ENCODE data around the gene OR5I1. TPM values are rescaled to one million over a fixed set of nuclear protein-coding genes. Genes with fewer than 3 reads are reported as not detected.

OR5I1 gene
- total and polyA plus RNA-seq, 2 of the 4 experiments (the other 2 are of a cell fraction), result not detected

DNA sequence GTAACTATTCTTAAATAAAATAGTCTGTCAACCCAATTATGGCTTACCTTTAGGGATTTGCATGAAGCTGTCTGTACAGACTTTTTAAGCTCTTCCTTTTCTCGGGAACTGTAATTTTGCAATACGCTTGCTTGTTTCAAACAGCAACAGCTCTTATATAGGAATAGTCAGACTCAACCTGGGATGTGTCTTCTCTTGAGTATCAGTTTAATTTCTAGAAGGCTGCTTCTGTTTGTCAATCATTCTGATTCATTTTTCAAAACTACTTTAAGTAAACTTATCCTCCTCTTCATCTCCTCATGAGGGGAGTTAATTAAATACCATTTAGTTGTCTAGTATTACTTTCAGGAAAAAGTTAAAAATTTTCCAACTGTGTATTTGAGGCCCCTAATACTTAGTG is 33.6 kb upstream of the OR5I1 start, which contains the start of gene OR10AG1:
Gene OR10AG1 (minus strand): TSS at position 101 of the 400 bp plus-strand sequence. CDS start 38 bp downstream, at position 63.
- no CpG with 5 or more reads among the region's 2 CpGs for WGBS, 2 experiments (ENCODE audit: extremely low coverage in 2 of 2, insufficient read length in 1 of 2)
- dilution Hi-C loops (cut with HindIII; ENCODE audit: low sequenced_read_pairs, unreplicated experiment), result no loop called here
- BruUV-seq (replicated peaks), result no TSS peak
- H2BK20ac ChIP-seq (ENCODE audit: low read depth, low read length), result no peak within 1 kb of the TSS
- no peaks in the 10 kb centered on the region for H3K27me3 ChIP-seq (ENCODE audit: control insufficient read depth, insufficient read depth, low read length)
- no peak within 1 kb of the TSS for H2BK120ac ChIP-seq (ENCODE audit: low read depth, low read length)
- no peaks in the 10 kb centered on the region for H3K79me1 ChIP-seq (ENCODE audit: low read depth in 1 of 2, low read length in 2 of 2)
- H3K9me3 ChIP-seq (ENCODE audit: control insufficient read depth, insufficient read depth, low read length), result peaks cover 5% of the 10 kb centered on the region; the same call in 1 of the 2 replicates
- no peak within 1 kb of the TSS for H2AK5ac ChIP-seq (ENCODE audit: low read depth, low read length)
- H2AK9ac ChIP-seq (replicated peaks; ENCODE audit: low read depth, low read length, poor library complexity), result no peak within 1 kb of the TSS
- H2BK5ac ChIP-seq (ENCODE audit: low read depth, low read length, poor library complexity, severe bottlenecking), result no peak within 1 kb of the TSS
- H3K4me2 ChIP-seq (ENCODE audit: low read depth, low read length), result no peak within 1 kb of the TSS
- intact Hi-C loops (cut with micrococcal nuclease), result no loop called here
- DNase-seq, result no peak
- no peak within 1 kb of the TSS for H3K56ac ChIP-seq (ENCODE audit: extremely low read depth, insufficient read depth, low read length)
- H4K8ac ChIP-seq (ENCODE audit: low read depth in 2 of 2, low read length in 2 of 2), result no peak within 1 kb of the TSS
- TF ChIP-seq BHLHE40 (IDR thresholded peaks at IDR 0.05; ENCODE audit: low read depth, low read length) (no peak), CHD1 (IDR thresholded peaks at IDR 0.05; ENCODE audit: low read depth, low read length) (no peak), CTCF (conservative IDR thresholded peaks at IDR 0.05; ENCODE audit: low read depth, low read length) (no peak), POLR2A (IDR thresholded peaks at IDR 0.05; ENCODE audit: low read depth, low read length) (no peak), RFX5 (IDR thresholded peaks at IDR 0.05; ENCODE audit: low read depth, low read length) (no peak), NFE2L2 (IDR thresholded peaks at IDR 0.05; ENCODE audit: low read depth, low read length) (no peak), MAFK (IDR thresholded peaks at IDR 0.05; ENCODE audit: low read depth, low read length) (no peak), RAD21 (IDR thresholded peaks at IDR 0.05; ENCODE audit: low read length) (no peak), USF2 (IDR thresholded peaks at IDR 0.05; ENCODE audit: low read depth, low read length) (no peak)
- H3K36me3 ChIP-seq (ENCODE audit: control insufficient read depth, insufficient read depth, low read length), result no peaks in the 10 kb centered on the region
- H4K20me1 ChIP-seq (ENCODE audit: insufficient read depth, low read length), result no peaks in the 10 kb centered on the region
- H2BK15ac ChIP-seq (ENCODE audit: low read depth, low read length), result no peak within 1 kb of the TSS
- no peak within 1 kb of the TSS for H3K27ac ChIP-seq (ENCODE audit: insufficient read depth, low read length)
- no peak within 1 kb of the TSS for H3K9ac ChIP-seq (ENCODE audit: low read depth, low read length)
- in situ Hi-C loops (cut with MboI; ENCODE audit: low sequenced_read_pairs), result no loop called here
- CTCF ChIA-PET, result no interaction called here
- no peaks in the 10 kb centered on the region for H3K9me1 ChIP-seq (ENCODE audit: insufficient read depth, low read length)
- no peak within 1 kb of the TSS for H4K5ac ChIP-seq (ENCODE audit: low read depth, low read length)
- H2AFZ ChIP-seq (replicated peaks; ENCODE audit: low read length, poor library complexity), result no peak within 1 kb of the TSS
- no peak within 1 kb of the TSS for H3K4ac ChIP-seq (ENCODE audit: low read depth, low read length)
- H3K23ac ChIP-seq (ENCODE audit: low read depth, low read length), result no peak within 1 kb of the TSS
- H3K4me1 ChIP-seq (ENCODE audit: control insufficient read depth, insufficient read depth, low read length), result no peaks in the 10 kb centered on the region
- H3K18ac ChIP-seq (ENCODE audit: low read depth, low read length), result no peak within 1 kb of the TSS
- no peak within 1 kb of the TSS for H3K4me3 ChIP-seq (ENCODE audit: insufficient read depth, low read depth, low read length)
- no peak within 1 kb of the TSS for H3K14ac ChIP-seq (replicated peaks; ENCODE audit: low read depth, low read length)
- POLR2A ChIA-PET (ENCODE audit: unreplicated experiment), result no interaction called here
- H4K91ac ChIP-seq (ENCODE audit: insufficient read depth, low read depth, low read length), result no peak within 1 kb of the TSS
- ATAC-seq (ENCODE audit: low read depth), result no peak
